Measurements from ENCODE around the gene ARAP3.

DNA sequence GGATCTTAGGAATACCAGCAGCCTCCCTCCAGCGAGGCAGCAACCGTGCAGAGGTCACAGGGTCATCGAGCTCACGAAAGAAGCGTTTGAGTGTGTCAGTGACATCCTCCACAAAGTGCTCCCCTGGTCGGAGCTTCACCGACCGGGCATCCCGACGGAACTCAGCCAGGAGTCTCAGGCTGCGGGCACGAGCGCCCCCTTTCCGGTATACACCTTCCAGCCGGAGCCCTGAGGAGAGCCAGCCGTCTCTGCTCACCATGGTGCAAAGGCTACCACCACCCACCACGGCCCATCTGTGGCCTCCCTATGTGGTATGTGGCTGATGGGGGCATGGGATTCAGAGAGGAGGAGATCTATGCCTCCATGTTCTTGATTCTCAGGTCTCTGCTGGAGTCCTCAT is 20.0 kb downstream of the ARAP3 start:
- TF ChIP-seq POLR2A (IDR thresholded peaks at IDR 0.05) = no peak
- TF ChIP-seq, protein P1, sequence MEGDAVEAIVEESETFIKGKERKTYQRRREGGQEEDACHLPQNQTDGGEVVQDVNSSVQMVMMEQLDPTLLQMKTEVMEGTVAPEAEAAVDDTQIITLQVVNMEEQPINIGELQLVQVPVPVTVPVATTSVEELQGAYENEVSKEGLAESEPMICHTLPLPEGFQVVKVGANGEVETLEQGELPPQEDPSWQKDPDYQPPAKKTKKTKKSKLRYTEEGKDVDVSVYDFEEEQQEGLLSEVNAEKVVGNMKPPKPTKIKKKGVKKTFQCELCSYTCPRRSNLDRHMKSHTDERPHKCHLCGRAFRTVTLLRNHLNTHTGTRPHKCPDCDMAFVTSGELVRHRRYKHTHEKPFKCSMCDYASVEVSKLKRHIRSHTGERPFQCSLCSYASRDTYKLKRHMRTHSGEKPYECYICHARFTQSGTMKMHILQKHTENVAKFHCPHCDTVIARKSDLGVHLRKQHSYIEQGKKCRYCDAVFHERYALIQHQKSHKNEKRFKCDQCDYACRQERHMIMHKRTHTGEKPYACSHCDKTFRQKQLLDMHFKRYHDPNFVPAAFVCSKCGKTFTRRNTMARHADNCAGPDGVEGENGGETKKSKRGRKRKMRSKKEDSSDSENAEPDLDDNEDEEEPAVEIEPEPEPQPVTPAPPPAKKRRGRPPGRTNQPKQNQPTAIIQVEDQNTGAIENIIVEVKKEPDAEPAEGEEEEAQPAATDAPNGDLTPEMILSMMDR (IDR thresholded peaks at IDR 0.05) = no peak
